Epithelial cell of alveolus of lung (primary cell): Measurements from ENCODE around the gene STK35. TPM values are rescaled to one million over a fixed set of nuclear protein-coding genes. Genes with fewer than 3 reads are reported as not detected.

Experiments used
- total RNA-seq: library from RNA; depleted of rRNA; stranded (reverse); fragments of >200 nt; gene quantifications from 2 replicates; pipeline ENCODE4 v1.2.1, GENCODE V29; 2015

Gene STK35
- total RNA-seq, result 18.1 and 23.0 TPM in 2 replicates

DNA sequence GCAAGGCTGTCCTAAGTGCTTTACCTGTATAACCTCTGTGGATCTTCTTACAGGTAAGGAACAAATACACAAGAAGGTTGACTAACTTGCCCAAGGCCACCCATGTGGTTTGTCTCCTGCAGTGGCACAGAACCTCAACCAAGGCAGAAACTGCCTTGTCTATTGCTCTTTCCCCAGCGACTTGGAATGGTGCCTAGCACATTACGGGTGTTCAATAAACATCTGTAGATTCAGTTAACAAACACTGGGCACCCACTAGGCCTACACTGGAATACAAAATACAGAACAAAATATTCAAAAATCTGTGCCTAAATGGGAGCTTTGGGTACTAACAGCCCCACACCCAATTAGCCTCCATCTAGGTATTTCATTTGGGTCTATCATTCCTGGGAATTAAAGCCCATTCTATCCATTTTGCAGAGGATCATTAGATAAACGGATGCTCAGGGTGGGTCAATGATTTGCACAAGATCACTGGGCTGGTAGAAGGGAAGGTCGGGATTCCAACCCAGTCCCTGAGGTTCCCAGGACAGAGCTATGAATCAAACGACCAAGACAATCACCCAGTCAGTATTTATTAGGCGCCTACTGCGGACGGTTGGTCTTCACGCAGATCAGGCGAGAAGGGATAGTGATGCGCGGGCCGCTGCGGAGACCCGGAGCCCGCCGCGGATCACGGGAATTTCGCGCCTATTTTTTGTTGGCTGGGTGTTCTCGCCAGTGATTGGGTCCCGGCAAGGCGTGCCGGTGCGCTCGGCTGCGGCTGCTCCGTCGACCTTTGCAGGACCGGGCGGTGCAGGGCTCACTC, at the start of gene STK35:
TSS of gene STK35 (plus strand) at position 771 of the 808 bp plus-strand sequence. CDS start 55 bp downstream, outside the sequence.

Other genes with a start within 250 kb of the STK35 start
- 26.3 and 31.5 TPM in 2 replicates for gene SIRPA, start 206.4 kb upstream of the STK35 start, total RNA-seq
- gene PDYN, start 107.8 kb upstream of the STK35 start, total RNA-seq, result not detected in 2 replicates
- gene TGM3, start 194.2 kb downstream of the STK35 start, total RNA-seq, result not detected in 2 replicates